GM18907 (cell line): ENCODE results near the gene STAT5A.
"Not testable (repeated sequence)": the region's sequence is repeated elsewhere in the genome, so short reads cannot be mapped to it uniquely, and the experiment has no call there.

ENCODE experiments used
- ATAC-seq: cut with Tn5 transposase; IDR thresholded peaks from one replicate; pipeline ENCODE4 v1.9.1; 2021; ENCODE audit warnings: mild to moderate bottlenecking, moderate library complexity; ENCODE audit not compliant: unreplicated experiment

Gene STAT5A

DNA sequence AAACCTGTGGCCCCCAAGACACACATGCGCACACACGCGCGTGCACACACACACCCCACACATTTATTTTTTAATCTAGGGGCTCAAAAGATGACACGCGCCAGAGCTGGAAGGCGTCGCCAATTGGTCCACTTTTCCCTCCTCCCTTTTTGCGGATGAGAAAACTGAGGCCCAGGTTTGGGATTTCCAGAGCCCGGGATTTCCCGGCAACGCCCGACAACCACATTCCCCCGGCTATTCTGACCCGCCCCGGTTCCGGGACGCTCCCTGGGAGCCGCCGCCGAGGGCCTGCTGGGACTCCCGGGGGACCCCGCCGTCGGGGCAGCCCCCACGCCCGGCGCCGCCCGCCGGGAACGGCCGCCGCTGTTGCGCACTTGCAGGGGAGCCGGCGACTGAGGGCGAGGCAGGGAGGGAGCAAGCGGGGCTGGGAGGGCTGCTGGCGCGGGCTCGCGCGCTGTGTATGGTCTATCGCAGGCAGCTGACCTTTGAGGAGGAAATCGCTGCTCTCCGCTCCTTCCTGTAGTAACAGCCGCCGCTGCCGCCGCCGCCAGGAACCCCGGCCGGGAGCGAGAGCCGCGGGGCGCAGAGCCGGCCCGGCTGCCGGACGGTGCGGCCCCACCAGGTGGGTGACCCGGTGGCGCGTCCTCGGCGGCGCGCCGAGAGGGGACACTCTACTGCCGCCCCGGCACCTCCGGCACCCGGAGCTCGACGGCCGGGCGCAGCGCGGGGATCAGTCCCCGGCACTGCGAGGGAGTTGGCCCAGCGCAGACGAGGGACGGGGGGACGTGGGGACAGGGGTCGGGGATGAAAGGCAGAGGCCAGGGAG lies at the start of gene STAT5A:
Gene STAT5A (plus strand): TSS at position 522 of the 826 bp plus-strand sequence. CDS start 914 bp downstream, outside the sequence.
- no peak for ATAC-seq

DNA sequence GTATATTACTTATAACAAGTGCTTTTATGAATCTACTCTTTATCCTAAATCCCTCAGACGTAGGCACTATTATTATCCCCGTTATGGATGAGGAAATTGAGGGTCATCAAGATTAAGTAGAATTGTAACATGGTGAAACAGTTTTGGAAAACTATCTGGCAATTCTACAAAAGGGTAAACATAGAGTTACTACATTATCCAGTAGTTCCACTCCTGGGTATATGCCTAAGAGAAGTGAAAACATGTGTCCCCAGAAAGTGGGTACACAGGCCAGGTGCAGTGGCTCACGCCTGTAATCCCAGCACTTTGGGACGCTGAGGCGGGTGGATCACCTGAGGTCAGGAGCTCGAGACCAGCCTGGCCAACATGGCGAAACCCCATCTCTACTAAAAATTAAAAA lies 48.7 kb upstream of the STAT5A start:
- ATAC-seq, result not testable (repeated sequence)

GRCh38 chr17:42240201-42240600 lies 48.1 kb upstream of the STAT5A start:
- no peak for ATAC-seq

DNA sequence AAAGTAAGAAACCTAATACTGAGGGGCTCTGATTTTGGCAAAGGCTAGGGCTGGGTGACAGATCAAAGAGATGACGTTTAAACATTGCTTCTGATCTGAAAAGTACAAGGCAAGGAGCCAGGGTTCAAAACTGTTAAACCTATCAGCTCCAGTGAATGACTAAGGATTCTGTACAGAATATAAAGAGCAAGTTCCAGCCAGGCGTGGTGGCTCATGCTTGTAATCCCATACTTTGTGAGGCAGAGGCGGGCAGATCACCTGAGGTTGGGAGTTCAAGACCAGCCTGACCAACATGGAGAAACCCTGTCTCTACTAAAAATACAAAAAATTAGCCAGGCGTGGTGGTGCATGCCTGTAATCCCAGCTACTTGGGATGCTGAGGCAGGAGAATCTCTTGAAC lies 47.4 kb upstream of the STAT5A start:
- ATAC-seq, result not testable (repeated sequence)

DNA sequence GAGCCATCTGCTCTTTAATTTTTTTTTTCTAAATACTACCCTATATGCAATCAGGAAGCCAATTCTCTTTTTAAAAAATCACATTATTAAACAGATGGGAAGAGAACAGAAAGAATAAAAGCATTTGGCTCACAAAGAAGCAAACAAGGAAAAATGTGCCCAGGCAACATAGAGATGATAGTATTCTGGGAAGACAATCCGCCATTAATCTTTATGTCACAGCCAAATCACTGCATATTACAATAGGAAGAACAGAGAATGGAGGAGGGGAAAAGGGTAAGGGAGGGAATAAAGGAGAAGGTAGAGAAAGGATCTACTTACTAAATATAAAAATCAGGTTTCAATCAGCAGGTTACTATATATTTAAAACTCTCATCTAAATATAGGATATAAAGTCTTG lies 46.4 kb upstream of the STAT5A start:
- no peak for ATAC-seq

GRCh38 chr17:42243493-42243982 lies 44.8 kb upstream of the STAT5A start:
- no peak for ATAC-seq

DNA sequence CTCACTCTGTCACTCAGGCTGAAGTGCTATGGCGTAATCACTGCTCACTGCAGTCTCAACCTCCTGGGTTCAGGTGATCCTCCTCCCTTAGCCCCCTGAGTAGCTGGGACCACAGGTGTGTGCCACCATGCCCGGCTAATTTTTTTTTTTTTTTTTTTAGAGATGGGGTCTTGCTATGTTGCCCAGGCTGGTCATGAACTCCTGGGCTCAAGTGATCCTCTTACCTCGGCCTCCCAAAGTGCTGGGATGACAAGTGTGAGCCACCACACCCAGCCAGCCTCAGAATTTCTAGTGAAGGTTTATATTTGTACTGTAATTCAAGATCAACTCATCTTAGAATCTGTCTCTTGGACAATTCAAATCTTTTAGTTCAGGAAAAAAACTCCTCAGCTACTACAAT lies 44.2 kb upstream of the STAT5A start:
- ATAC-seq, result not testable (repeated sequence)

- ATAC-seq, result not testable (repeated sequence)
Observed at GRCh38 chr17:42245183-42245582, 43.1 kb upstream of the STAT5A start.

DNA sequence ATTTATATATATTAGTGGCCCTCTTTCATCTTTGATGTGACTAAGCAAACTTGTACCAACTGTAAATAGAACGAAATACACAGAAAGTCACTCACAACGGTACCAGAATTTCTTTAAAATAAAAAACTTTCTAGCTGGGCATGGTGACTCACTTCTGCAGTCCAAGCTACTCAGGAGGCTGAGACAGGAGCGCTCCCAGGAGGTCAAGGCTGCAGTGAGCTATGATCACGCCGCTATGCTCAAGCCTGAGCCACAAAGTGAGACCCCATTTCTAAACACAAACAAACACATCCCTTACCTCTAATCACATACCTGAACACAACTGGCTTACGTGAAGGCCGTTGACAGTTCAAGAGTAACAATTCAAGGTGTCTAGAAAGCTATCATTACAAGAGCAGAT lies 41.8 kb upstream of the STAT5A start:
- no peak for ATAC-seq

- ATAC-seq, result no peak
Observed at GRCh38 chr17:42247734-42248133, 40.6 kb upstream of the STAT5A start.

GRCh38 chr17:42248351-42249179 lies 39.7 kb upstream of the STAT5A start:
- peak; percentile 84 for ATAC-seq

GRCh38 chr17:42249681-42250446 lies 38.4 kb upstream of the STAT5A start:
- no peak for ATAC-seq

DNA sequence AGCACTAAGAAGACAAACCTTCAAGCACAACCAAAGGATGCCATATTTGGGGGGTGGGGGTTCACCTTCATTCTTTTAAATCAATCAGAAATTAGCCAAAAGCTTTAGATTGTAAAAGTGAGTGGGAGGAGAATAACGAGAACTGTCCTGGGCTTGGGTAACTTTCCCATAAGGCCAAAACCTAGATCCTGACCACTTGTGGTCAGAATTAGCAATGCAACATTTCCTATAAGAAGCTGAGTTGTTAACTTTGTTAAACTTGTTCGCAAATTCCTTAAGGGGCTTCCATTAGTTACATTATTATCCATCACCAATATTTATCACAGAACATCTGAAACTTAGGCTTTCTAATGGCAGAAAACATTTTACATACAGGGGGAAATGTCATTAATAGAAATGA lies 37.2 kb upstream of the STAT5A start:
- ATAC-seq, result no peak

DNA sequence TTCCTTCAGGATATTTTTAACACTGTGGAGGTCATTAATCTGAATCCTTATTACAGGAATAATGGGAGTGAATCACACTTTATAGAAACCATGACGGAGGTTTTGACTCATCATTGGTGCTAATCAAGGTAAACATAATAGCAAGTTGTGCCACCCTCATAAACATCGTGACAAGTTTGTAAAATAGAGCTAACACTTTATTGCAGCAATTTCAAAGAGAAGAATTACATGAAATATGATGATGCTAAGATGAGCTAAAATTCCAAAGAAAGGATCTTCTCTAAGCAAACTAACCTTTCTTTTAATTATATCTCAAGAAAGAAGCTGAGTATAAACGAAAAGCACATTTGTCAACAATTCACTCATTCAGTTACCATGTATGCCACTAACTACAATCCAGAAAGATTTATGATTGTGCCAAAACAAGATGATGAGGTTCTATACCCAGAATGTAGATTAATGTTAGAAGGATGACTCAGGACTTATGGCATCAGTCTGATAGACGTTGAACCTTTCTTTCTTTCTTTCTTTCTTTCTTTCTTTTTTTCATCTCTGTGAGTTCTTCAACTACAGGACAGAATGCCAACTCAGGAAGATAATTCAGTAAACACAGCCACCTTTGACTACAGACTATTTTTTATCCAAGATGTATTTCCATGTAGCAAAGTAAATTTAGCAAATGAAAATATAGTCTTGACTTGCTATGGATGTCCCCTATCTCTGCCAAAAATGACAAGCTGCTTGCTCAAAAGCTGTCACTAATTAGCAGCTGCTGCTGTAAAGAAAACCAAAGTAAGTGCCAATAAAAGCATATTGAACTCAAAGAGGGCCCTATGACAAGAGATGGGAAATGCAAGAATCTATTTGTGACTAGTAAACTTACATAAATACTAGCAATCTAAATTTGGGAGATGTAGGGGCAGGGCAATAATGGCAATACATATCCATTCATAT lies 35.4 kb upstream of the STAT5A start:
- ATAC-seq, result no peak

- ATAC-seq, result no peak
Observed at GRCh38 chr17:42253578-42253977, 34.7 kb upstream of the STAT5A start.

DNA sequence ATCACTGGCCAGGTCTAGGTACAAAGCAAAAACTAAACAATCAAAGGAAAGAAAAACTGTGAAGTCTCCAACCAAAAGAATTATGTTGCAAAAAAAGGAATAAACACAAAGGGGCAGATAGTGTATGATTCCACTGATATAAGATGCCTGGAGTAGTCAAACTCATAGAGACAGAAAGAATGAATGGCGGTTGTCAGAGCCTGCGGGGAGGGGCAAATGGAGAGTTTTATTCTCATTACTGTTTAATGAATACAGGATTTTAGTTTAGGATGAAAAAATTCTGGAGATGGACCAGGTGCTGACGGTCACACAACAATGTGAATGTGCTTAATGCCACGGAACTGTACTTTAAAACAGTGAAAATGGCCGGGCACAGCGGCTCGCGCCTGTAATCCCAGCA lies 32.9 kb upstream of the STAT5A start:
- no peak for ATAC-seq

GRCh38 chr17:42260318-42260717 lies 28.0 kb upstream of the STAT5A start:
- ATAC-seq, result no peak

GRCh38 chr17:42264366-42264765 lies 23.9 kb upstream of the STAT5A start:
- ATAC-seq, result not testable (repeated sequence)

DNA sequence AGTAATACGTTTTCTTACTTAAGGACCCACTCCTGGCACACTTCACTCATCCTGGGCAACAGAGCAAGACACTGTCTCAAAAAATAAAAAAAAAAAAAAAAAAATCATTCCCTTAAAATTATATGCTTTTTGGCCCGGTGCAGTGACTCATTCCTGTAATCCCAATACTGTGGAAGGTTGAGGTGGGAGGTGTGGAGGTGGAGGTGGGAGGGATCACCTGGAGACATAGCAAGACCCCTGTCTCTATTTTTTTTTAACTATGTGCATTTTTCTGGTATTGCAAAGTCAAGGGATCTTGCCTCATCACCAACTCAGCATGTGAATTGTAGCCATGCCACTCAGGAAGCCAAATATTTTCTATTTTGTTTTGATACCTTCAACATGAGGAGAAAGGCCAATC lies 21.8 kb upstream of the STAT5A start:
- ATAC-seq, result no peak
